ENCODE results near the gene WNT3A.
A peak's percentile ranks its signal among the peaks of the same experiment; 100 is the strongest.

WNT3A gene

DNA sequence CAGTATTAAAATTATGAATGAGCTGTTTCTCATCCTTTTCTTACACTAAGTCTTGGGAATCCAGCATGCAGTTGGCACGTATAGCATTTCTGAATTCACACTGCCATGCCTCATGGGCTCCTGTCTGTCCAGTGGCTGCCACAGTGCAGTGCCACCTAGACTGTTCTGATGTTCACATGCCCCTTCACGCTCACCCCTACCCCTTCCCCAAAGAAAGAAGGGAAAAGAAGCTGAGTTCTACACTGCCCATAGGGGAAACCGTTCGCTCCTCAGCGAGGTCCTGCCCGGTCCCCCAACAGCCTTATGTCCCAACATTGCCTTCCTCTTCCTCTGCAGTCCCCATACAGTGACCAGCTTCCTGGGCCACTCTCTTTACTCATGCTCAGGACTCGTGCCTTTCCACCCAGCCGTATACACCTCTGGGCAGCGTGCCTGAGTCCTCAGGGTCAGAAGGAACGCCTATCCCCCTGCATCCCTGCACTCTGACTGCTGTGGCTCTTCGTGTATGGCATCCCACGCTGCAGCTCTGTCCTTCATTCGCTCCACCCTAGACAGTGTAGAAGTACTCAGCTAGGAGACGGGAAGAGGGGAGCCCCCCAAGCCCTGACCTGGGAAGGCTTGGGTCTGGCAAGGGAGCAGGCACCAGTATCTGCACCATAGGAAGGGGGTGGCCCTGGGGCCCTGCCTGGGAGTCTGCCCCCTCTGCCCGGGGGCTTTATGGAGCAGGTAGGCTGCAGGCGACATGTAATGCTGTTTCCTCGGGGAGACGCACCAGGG lies 51.6 kb downstream of the WNT3A start (continued):
- no peak for TF ChIP-seq ZNF610 (tag by site-specific recombination; IDR thresholded peaks at IDR 0.05; ENCODE audit: borderline replicate concordance)
- no peak for TF ChIP-seq ZNF292 (tag by site-specific recombination; IDR thresholded peaks at IDR 0.05; ENCODE audit: borderline replicate concordance, low read depth)

DNA sequence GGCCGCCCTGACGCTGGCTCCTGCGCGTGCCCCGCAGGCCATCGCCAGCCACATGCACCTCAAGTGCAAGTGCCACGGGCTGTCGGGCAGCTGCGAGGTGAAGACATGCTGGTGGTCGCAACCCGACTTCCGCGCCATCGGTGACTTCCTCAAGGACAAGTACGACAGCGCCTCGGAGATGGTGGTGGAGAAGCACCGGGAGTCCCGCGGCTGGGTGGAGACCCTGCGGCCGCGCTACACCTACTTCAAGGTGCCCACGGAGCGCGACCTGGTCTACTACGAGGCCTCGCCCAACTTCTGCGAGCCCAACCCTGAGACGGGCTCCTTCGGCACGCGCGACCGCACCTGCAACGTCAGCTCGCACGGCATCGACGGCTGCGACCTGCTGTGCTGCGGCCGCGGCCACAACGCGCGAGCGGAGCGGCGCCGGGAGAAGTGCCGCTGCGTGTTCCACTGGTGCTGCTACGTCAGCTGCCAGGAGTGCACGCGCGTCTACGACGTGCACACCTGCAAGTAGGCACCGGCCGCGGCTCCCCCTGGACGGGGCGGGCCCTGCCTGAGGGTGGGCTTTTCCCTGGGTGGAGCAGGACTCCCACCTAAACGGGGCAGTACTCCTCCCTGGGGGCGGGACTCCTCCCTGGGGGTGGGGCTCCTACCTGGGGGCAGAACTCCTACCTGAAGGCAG lies 52.3 kb downstream of the WNT3A start:
- H3K9me3 ChIP-seq (ENCODE audit: control insufficient read depth, insufficient read depth, low read depth, low read length) = no peaks in the 10 kb centered on the region
- no peaks in the 10 kb centered on the region for H3K36me3 ChIP-seq (ENCODE audit: control insufficient read depth in 2 of 2, insufficient read depth in 1 of 2, low read length in 2 of 2)
- no peak overlapping the region for H3K27ac ChIP-seq (ENCODE audit: extremely low read depth, low read depth, low read length)
- ChIA-PET POLR2A (interaction anchor here (0.7 to 2.8 kb wide), 7 partner anchors 18 to 111 kb away, joined by 3 to 12 read pairs (median 3); partner anchors contain the start of genes ARF1 and WNT9A), CTCF (interaction anchor here (1.2 kb wide), 1 partner anchor 60 kb away, joined by 5 read pairs; no protein-coding TSS in a partner anchor)
- H3K4me1 ChIP-seq (ENCODE audit: control insufficient read depth, insufficient read depth, low read length) = peaks cover 4% of the 10 kb centered on the region
- TF ChIP-seq KLF1 (tag by site-specific recombination; IDR thresholded peaks at IDR 0.05) (no peak), ZNF274 (IDR thresholded peaks at IDR 0.05; ENCODE audit: low read length) (no peak), ZNF274 (tag by site-specific recombination; IDR thresholded peaks at IDR 0.05; ENCODE audit: borderline replicate concordance) (no peak), HOXC10 (CRISPR knock-in tag; IDR thresholded peaks at IDR 0.05) (no peak), ZFP37 (tag by site-specific recombination; IDR thresholded peaks at IDR 0.05) (no peak), ZNF2 (tag by site-specific recombination; IDR thresholded peaks at IDR 0.05) (no peak), ZNF366 (tag by site-specific recombination; conservative IDR thresholded peaks at IDR 0.05) (no peak), KLF16 (tag by site-specific recombination; IDR thresholded peaks at IDR 0.05) (no peak), ZNF560 (tag by site-specific recombination; IDR thresholded peaks at IDR 0.05; ENCODE audit: borderline replicate concordance) (no peak), ZNF391 (tag by site-specific recombination; IDR thresholded peaks at IDR 0.05; ENCODE audit: borderline replicate concordance, low read depth) (no peak), MEIS1 (CRISPR knock-in tag; IDR thresholded peaks at IDR 0.05; ENCODE audit: borderline replicate concordance) (no peak)
- TF ChIP-seq, protein P1, sequence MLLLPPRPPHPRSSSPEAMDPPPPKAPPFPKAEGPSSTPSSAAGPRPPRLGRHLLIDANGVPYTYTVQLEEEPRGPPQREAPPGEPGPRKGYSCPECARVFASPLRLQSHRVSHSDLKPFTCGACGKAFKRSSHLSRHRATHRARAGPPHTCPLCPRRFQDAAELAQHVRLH (tag by site-specific recombination; IDR thresholded peaks at IDR 0.05) = no peak
- TF ChIP-seq, protein P2, sequence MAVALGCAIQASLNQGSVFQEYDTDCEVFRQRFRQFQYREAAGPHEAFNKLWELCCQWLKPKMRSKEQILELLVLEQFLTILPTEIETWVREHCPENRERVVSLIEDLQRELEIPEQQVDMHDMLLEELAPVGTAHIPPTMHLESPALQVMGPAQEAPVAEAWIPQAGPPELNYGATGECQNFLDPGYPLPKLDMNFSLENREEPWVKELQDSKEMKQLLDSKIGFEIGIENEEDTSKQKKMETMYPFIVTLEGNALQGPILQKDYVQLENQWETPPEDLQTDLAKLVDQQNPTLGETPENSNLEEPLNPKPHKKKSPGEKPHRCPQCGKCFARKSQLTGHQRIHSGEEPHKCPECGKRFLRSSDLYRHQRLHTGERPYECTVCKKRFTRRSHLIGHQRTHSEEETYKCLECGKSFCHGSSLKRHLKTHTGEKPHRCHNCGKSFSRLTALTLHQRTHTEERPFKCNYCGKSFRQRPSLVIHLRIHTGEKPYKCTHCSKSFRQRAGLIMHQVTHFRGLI (tag by site-specific recombination; IDR thresholded peaks at IDR 0.05) = 0 out of 2 replicates have a peak, but pooled peaks have one; percentile 11
- TF ChIP-seq, protein P3, sequence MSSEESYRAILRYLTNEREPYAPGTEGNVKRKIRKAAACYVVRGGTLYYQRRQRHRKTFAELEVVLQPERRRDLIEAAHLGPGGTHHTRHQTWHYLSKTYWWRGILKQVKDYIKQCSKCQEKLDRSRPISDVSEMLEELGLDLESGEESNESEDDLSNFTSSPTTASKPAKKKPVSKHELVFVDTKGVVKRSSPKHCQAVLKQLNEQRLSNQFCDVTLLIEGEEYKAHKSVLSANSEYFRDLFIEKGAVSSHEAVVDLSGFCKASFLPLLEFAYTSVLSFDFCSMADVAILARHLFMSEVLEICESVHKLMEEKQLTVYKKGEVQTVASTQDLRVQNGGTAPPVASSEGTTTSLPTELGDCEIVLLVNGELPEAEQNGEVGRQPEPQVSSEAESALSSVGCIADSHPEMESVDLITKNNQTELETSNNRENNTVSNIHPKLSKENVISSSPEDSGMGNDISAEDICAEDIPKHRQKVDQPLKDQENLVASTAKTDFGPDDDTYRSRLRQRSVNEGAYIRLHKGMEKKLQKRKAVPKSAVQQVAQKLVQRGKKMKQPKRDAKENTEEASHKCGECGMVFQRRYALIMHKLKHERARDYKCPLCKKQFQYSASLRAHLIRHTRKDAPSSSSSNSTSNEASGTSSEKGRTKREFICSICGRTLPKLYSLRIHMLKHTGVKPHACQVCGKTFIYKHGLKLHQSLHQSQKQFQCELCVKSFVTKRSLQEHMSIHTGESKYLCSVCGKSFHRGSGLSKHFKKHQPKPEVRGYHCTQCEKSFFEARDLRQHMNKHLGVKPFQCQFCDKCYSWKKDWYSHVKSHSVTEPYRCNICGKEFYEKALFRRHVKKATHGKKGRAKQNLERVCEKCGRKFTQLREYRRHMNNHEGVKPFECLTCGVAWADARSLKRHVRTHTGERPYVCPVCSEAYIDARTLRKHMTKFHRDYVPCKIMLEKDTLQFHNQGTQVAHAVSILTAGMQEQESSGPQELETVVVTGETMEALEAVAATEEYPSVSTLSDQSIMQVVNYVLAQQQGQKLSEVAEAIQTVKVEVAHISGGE (tag by site-specific recombination; conservative IDR thresholded peaks at IDR 0.05; ENCODE audit: low read depth) = no peak
- TF ChIP-seq, protein P4, sequence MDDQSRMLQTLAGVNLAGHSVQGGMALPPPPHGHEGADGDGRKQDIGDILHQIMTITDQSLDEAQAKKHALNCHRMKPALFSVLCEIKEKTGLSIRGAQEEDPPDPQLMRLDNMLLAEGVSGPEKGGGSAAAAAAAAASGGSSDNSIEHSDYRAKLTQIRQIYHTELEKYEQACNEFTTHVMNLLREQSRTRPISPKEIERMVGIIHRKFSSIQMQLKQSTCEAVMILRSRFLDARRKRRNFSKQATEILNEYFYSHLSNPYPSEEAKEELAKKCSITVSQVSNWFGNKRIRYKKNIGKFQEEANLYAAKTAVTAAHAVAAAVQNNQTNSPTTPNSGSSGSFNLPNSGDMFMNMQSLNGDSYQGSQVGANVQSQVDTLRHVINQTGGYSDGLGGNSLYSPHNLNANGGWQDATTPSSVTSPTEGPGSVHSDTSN (CRISPR knock-in tag; IDR thresholded peaks at IDR 0.05) = peak; percentile 42; the same call in 1 of the 2 replicates
- TF ChIP-seq, protein P5, sequence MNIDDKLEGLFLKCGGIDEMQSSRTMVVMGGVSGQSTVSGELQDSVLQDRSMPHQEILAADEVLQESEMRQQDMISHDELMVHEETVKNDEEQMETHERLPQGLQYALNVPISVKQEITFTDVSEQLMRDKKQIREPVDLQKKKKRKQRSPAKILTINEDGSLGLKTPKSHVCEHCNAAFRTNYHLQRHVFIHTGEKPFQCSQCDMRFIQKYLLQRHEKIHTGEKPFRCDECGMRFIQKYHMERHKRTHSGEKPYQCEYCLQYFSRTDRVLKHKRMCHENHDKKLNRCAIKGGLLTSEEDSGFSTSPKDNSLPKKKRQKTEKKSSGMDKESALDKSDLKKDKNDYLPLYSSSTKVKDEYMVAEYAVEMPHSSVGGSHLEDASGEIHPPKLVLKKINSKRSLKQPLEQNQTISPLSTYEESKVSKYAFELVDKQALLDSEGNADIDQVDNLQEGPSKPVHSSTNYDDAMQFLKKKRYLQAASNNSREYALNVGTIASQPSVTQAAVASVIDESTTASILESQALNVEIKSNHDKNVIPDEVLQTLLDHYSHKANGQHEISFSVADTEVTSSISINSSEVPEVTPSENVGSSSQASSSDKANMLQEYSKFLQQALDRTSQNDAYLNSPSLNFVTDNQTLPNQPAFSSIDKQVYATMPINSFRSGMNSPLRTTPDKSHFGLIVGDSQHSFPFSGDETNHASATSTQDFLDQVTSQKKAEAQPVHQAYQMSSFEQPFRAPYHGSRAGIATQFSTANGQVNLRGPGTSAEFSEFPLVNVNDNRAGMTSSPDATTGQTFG (tag by site-specific recombination; IDR thresholded peaks at IDR 0.05; ENCODE audit: borderline replicate concordance) = no peak
- TF ChIP-seq, protein P6, sequence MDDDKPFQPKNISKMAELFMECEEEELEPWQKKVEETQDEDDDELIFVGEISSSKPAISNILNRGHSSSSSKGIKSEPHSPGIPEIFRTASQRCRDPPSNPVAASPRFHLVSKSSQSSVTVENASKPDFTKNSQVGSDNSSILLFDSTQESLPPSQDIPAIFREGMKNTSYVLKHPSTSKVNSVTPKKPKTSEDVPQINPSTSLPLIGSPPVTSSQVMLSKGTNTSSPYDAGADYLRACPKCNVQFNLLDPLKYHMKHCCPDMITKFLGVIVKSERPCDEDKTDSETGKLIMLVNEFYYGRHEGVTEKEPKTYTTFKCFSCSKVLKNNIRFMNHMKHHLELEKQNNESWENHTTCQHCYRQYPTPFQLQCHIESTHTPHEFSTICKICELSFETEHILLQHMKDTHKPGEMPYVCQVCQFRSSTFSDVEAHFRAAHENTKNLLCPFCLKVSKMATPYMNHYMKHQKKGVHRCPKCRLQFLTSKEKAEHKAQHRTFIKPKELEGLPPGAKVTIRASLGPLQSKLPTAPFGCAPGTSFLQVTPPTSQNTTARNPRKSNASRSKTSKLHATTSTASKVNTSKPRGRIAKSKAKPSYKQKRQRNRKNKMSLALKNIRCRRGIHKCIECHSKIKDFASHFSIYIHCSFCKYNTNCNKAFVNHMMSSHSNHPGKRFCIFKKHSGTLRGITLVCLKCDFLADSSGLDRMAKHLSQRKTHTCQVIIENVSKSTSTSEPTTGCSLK (tag by site-specific recombination; IDR thresholded peaks at IDR 0.05) = no peak
- TF ChIP-seq, protein P7, sequence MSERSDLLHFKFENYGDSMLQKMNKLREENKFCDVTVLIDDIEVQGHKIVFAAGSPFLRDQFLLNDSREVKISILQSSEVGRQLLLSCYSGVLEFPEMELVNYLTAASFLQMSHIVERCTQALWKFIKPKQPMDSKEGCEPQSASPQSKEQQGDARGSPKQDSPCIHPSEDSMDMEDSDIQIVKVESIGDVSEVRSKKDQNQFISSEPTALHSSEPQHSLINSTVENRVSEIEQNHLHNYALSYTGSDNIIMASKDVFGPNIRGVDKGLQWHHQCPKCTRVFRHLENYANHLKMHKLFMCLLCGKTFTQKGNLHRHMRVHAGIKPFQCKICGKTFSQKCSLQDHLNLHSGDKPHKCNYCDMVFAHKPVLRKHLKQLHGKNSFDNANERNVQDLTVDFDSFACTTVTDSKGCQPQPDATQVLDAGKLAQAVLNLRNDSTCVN (tag by site-specific recombination; optimal IDR thresholded peaks at IDR 0.05) = peak; percentile 36
- peak overlapping the region; percentile 26 for H3K4me3 ChIP-seq (ENCODE audit: low read depth, low read length)
